ENCODE data around the gene TUBB8. TPM values are rescaled to one million over a fixed set of nuclear protein-coding genes. Genes with fewer than 3 reads are reported as not detected.

Gene TUBB8
- polyA plus RNA-seq (2013, experiment 1 of 4) = not detected
- polyA plus RNA-seq (2013, experiment 2 of 4) = 0.36 TPM
- polyA plus RNA-seq (2013, experiment 3 of 4) = 0.37 TPM
- polyA plus RNA-seq (2013, experiment 4 of 4) = 0.41 TPM

GRCh38 chr10:48996-49395, at the start of gene TUBB8:
Gene TUBB8, minus strand, starts transcription at chr10:49296. Its CDS starts 58 bp downstream, at chr10:49238.
- no peaks in the 10 kb centered on the region for H3K36me3 ChIP-seq (ENCODE audit: control insufficient read depth, insufficient read depth, low read length)
- 90 to 91% methylated on average over 34 of the region's 34 CpGs for WGBS, 2 experiments
- H3K27ac ChIP-seq (ENCODE audit: insufficient read depth, low read depth, low read length, poor library complexity, severe bottlenecking) = no peak within 1 kb of the TSS
- no peak within 1 kb of the TSS for H3K4me3 ChIP-seq (ENCODE audit: insufficient read depth, low read depth, low read length)
- H3K27me3 ChIP-seq (ENCODE audit: control insufficient read depth, insufficient read depth, low read length, poor library complexity, severe bottlenecking) = no peaks in the 10 kb centered on the region
- no peaks in the 10 kb centered on the region for H3K9me3 ChIP-seq (ENCODE audit: control insufficient read depth, low read length)
- H3K4me1 ChIP-seq (ENCODE audit: control insufficient read depth, insufficient read depth, low read length) = no peaks in the 10 kb centered on the region

GRCh38 chr10:96466-96865, 47.4 kb upstream of the TUBB8 start:
- H3K4me1 ChIP-seq (ENCODE audit: control insufficient read depth, insufficient read depth, low read length) = no peaks in the 10 kb centered on the region
- WGBS, 2 experiments = 19 to 26% methylated on average over 1 of the region's 1 CpG
- no peaks in the 10 kb centered on the region for H3K36me3 ChIP-seq (ENCODE audit: control insufficient read depth, insufficient read depth, low read length)
- no peaks in the 10 kb centered on the region for H3K27me3 ChIP-seq (ENCODE audit: control insufficient read depth, insufficient read depth, low read length, poor library complexity, severe bottlenecking)
- H3K27ac ChIP-seq (ENCODE audit: insufficient read depth, low read depth, low read length, poor library complexity, severe bottlenecking) = no peak overlapping the region
- H3K4me3 ChIP-seq (ENCODE audit: insufficient read depth, low read depth, low read length) = no peak overlapping the region
- H3K9me3 ChIP-seq (ENCODE audit: control insufficient read depth, low read length) = peaks cover 5% of the 10 kb centered on the region

- no peaks in the 10 kb centered on the region for H3K36me3 ChIP-seq (ENCODE audit: control insufficient read depth, insufficient read depth, low read length)
- H3K27me3 ChIP-seq (ENCODE audit: control insufficient read depth, insufficient read depth, low read length, poor library complexity, severe bottlenecking) = no peaks in the 10 kb centered on the region
- no peak overlapping the region for H3K4me3 ChIP-seq (ENCODE audit: insufficient read depth, low read depth, low read length)
- H3K27ac ChIP-seq (ENCODE audit: insufficient read depth, low read depth, low read length, poor library complexity, severe bottlenecking) = no peak overlapping the region
- 57 to 100% methylated on average over 1 to 2 of the region's 2 CpGs for WGBS, 2 experiments
- peaks cover 5% of the 10 kb centered on the region for H3K9me3 ChIP-seq (ENCODE audit: control insufficient read depth, low read length)
- H3K4me1 ChIP-seq (ENCODE audit: control insufficient read depth, insufficient read depth, low read length) = no peaks in the 10 kb centered on the region
These were observed 46.4 kb upstream of the TUBB8 start for GRCh38 chr10:95356-96115.

GRCh38 chr10:94613-95012, 45.5 kb upstream of the TUBB8 start:
- WGBS, 2 experiments = 10 to 18% methylated on average over 1 of the region's 1 CpG
- Histone ChIP-seq H3K27ac (ENCODE audit: insufficient read depth, low read depth, low read length, poor library complexity, severe bottlenecking) (no peak overlapping the region), H3K27me3 (ENCODE audit: control insufficient read depth, insufficient read depth, low read length, poor library complexity, severe bottlenecking) (no peaks in the 10 kb centered on the region), H3K9me3 (ENCODE audit: control insufficient read depth, low read length) (peaks cover 5% of the 10 kb centered on the region), H3K4me3 (ENCODE audit: insufficient read depth, low read depth, low read length) (no peak overlapping the region), H3K4me1 (ENCODE audit: control insufficient read depth, insufficient read depth, low read length) (no peaks in the 10 kb centered on the region), H3K36me3 (ENCODE audit: control insufficient read depth, insufficient read depth, low read length) (no peaks in the 10 kb centered on the region)

- Histone ChIP-seq H3K27ac (ENCODE audit: insufficient read depth, low read depth, low read length, poor library complexity, severe bottlenecking) (no peak overlapping the region), H3K36me3 (ENCODE audit: control insufficient read depth, insufficient read depth, low read length) (no peaks in the 10 kb centered on the region)
- 95% methylated on average over 2 of the region's 2 CpGs for WGBS, 2 experiments
These were observed 43.8 kb upstream of the TUBB8 start for GRCh38 chr10:92846-93245.

GRCh38 chr10:92153-92552, 43.1 kb upstream of the TUBB8 start:
- WGBS, 2 experiments = 91 to 93% methylated on average over 4 of the region's 4 CpGs
- Histone ChIP-seq H3K36me3 (ENCODE audit: control insufficient read depth, insufficient read depth, low read length) (no peaks in the 10 kb centered on the region), H3K4me1 (ENCODE audit: control insufficient read depth, insufficient read depth, low read length) (no peaks in the 10 kb centered on the region), H3K27me3 (ENCODE audit: control insufficient read depth, insufficient read depth, low read length, poor library complexity, severe bottlenecking) (no peaks in the 10 kb centered on the region), H3K4me3 (ENCODE audit: insufficient read depth, low read depth, low read length) (no peak overlapping the region), H3K27ac (ENCODE audit: insufficient read depth, low read depth, low read length, poor library complexity, severe bottlenecking) (no peak overlapping the region), H3K9me3 (ENCODE audit: control insufficient read depth, low read length) (peaks cover 5% of the 10 kb centered on the region)

More at GRCh38 chr10:92846-93245, 43.8 kb upstream of the TUBB8 start:
- no peaks in the 10 kb centered on the region for H3K27me3 ChIP-seq (ENCODE audit: control insufficient read depth, insufficient read depth, low read length, poor library complexity, severe bottlenecking)
- H3K4me3 ChIP-seq (ENCODE audit: insufficient read depth, low read depth, low read length) = no peak overlapping the region
- H3K4me1 ChIP-seq (ENCODE audit: control insufficient read depth, insufficient read depth, low read length) = no peaks in the 10 kb centered on the region
- H3K9me3 ChIP-seq (ENCODE audit: control insufficient read depth, low read length) = peaks cover 5% of the 10 kb centered on the region

GRCh38 chr10:91313-91712, 42.2 kb upstream of the TUBB8 start:
- Histone ChIP-seq H3K9me3 (ENCODE audit: control insufficient read depth, low read length) (peaks cover 5% of the 10 kb centered on the region), H3K4me1 (ENCODE audit: control insufficient read depth, insufficient read depth, low read length) (no peaks in the 10 kb centered on the region), H3K4me3 (ENCODE audit: insufficient read depth, low read depth, low read length) (no peak overlapping the region), H3K27me3 (ENCODE audit: control insufficient read depth, insufficient read depth, low read length, poor library complexity, severe bottlenecking) (no peaks in the 10 kb centered on the region), H3K27ac (ENCODE audit: insufficient read depth, low read depth, low read length, poor library complexity, severe bottlenecking) (no peak overlapping the region), H3K36me3 (ENCODE audit: control insufficient read depth, insufficient read depth, low read length) (no peaks in the 10 kb centered on the region)
- 87 to 90% methylated on average over 8 of the region's 8 CpGs for WGBS, 2 experiments

- 78 to 89% methylated on average over 1 of the region's 1 CpG for WGBS, 2 experiments
- Histone ChIP-seq H3K27me3 (ENCODE audit: control insufficient read depth, insufficient read depth, low read length, poor library complexity, severe bottlenecking) (no peaks in the 10 kb centered on the region), H3K27ac (ENCODE audit: insufficient read depth, low read depth, low read length, poor library complexity, severe bottlenecking) (no peak overlapping the region), H3K36me3 (ENCODE audit: control insufficient read depth, insufficient read depth, low read length) (no peaks in the 10 kb centered on the region), H3K4me3 (ENCODE audit: insufficient read depth, low read depth, low read length) (no peak overlapping the region), H3K9me3 (ENCODE audit: control insufficient read depth, low read length) (peaks cover 5% of the 10 kb centered on the region), H3K4me1 (ENCODE audit: control insufficient read depth, insufficient read depth, low read length) (no peaks in the 10 kb centered on the region)
These were observed 41.1 kb upstream of the TUBB8 start for GRCh38 chr10:90161-90560.

- Histone ChIP-seq H3K9me3 (ENCODE audit: control insufficient read depth, low read length) (peaks cover 1% of the 10 kb centered on the region), H3K27ac (ENCODE audit: insufficient read depth, low read depth, low read length, poor library complexity, severe bottlenecking) (no peak overlapping the region), H3K27me3 (ENCODE audit: control insufficient read depth, insufficient read depth, low read length, poor library complexity, severe bottlenecking) (no peaks in the 10 kb centered on the region), H3K4me3 (ENCODE audit: insufficient read depth, low read depth, low read length) (no peak overlapping the region), H3K36me3 (ENCODE audit: control insufficient read depth, insufficient read depth, low read length) (no peaks in the 10 kb centered on the region), H3K4me1 (ENCODE audit: control insufficient read depth, insufficient read depth, low read length) (no peaks in the 10 kb centered on the region)
- 89 to 100% methylated on average over 1 of the region's 2 CpGs for WGBS, 2 experiments
These were observed 40.2 kb upstream of the TUBB8 start for GRCh38 chr10:89248-89647.

GRCh38 chr10:88253-88652, 39.2 kb upstream of the TUBB8 start:
- Histone ChIP-seq H3K27ac (ENCODE audit: insufficient read depth, low read depth, low read length, poor library complexity, severe bottlenecking) (no peak overlapping the region), H3K27me3 (ENCODE audit: control insufficient read depth, insufficient read depth, low read length, poor library complexity, severe bottlenecking) (no peaks in the 10 kb centered on the region), H3K9me3 (ENCODE audit: control insufficient read depth, low read length) (no peaks in the 10 kb centered on the region), H3K36me3 (ENCODE audit: control insufficient read depth, insufficient read depth, low read length) (no peaks in the 10 kb centered on the region), H3K4me3 (ENCODE audit: insufficient read depth, low read depth, low read length) (no peak overlapping the region), H3K4me1 (ENCODE audit: control insufficient read depth, insufficient read depth, low read length) (no peaks in the 10 kb centered on the region)
- 70 to 82% methylated on average over 4 of the region's 4 CpGs for WGBS, 2 experiments
